K562 (cell line): Measurements from ENCODE around the gene CERS5. TPM values are rescaled to one million over a fixed set of nuclear protein-coding genes. Genes with fewer than 3 reads are reported as not detected.

ENCODE experiments used
- ATAC-seq: fragments of 200-7000 bp; cut with Tn5 transposase; 3 replicates; pipeline ENCODE4 v1.9.1; 2020; ENCODE audit warnings: moderate library complexity
- BruUV-seq: library from RNA; stranded (reverse); fragments of 400-500 nt; replicated peaks from 2 replicates; lab custom pipeline; 2021; lab: Mats Ljungman, UMichigan
- CTCF ChIA-PET: fragments of 300-600 bp; formaldehyde crosslinking; extraction: SDS; loops from one replicate; lab custom pipeline; 2021; ENCODE audit warnings: low intra/inter-chr PET ratio; lab: Yijun Ruan, JAX
- POLR2A ChIA-PET: fragments of 300-600, 350-650 bp; sonication (Branson Sonifier 250); formaldehyde crosslinking; extraction: SDS; loops from one replicate; lab custom pipeline; 2021; ENCODE audit warnings: antibody characterized with exemption, inconsistent platforms; lab: Yijun Ruan, JAX
- DNase-seq, 4 experiments: peaks; one replicate each; pipeline versions ENCODE4 v3.0.0 to v3.0.0-alpha.2; 2011 to 2018; ENCODE audit warnings: low spot score in 3 of 4, mixed read lengths in 3 of 4; ENCODE audit errors: extremely low read depth in 1 of 4
- FAIRE-seq: peaks from 2 replicates; lab custom pipeline; 2011; peaks lifted over from hg19 to GRCh38; lab: Jason Lieb, UNC
- H2AFZ ChIP-seq: 2 replicates; pipeline ENCODE4 v1.6.0; 2011; ENCODE audit warnings: low read depth, low read length, control low read depth, inconsistent platforms
- H3K27ac ChIP-seq: fragments of 200-600 bp; 3 replicates; pipeline ENCODE4 v1.8.0; 2011; ENCODE audit warnings: low read depth, mild to moderate bottlenecking, control low read depth, inconsistent platforms, low read length, moderate library complexity, mixed read lengths; ENCODE audit errors: extremely low read depth
- H3K27me3 ChIP-seq, 2 experiments: fragments of 300-600 bp in 1 of 2; 2 replicates in 1 of 2; 3 replicates in 1 of 2; pipeline versions ENCODE4 v1.6.0 to v1.8.0; 2011; ENCODE audit warnings: inconsistent platforms in 2 of 2, low read length in 2 of 2, mild to moderate bottlenecking in 1 of 2, mixed read lengths in 1 of 2, moderate library complexity in 1 of 2; ENCODE audit not compliant: control insufficient read depth in 2 of 2, insufficient read depth in 2 of 2
- H3K36me3 ChIP-seq: fragments of 300-600 bp; 3 replicates; pipeline ENCODE4 v1.8.0; 2011; ENCODE audit warnings: mild to moderate bottlenecking, low read length, inconsistent platforms; ENCODE audit not compliant: control insufficient read depth, insufficient read depth
- H3K4me1 ChIP-seq, 2 experiments: fragments of 200-600 bp in 1 of 2; replicated peaks in 1 of 2; 2 replicates in 1 of 2; 3 replicates in 1 of 2; pipeline versions ENCODE4 v1.5.1 to v1.8.0; 2011; ENCODE audit warnings: inconsistent platforms in 2 of 2, low read length in 2 of 2, mild to moderate bottlenecking in 1 of 2, mixed read lengths in 1 of 2, moderate library complexity in 1 of 2; ENCODE audit not compliant: control insufficient read depth in 2 of 2, insufficient read depth in 2 of 2
- H3K4me2 ChIP-seq: 2 replicates; pipeline ENCODE4 v1.6.1; 2011; ENCODE audit warnings: low read length, control low read depth, inconsistent platforms, mixed read lengths; ENCODE audit not compliant: insufficient read depth
- H3K4me3 ChIP-seq: fragments of 200-600 bp; sonication (generic), shearing (Covaris generic); 2 replicates; pipeline ENCODE4 v1.5.1; 2016; ENCODE audit warnings: control low read depth, inconsistent platforms
- H3K79me2 ChIP-seq: fragments of 200-600 bp; 3 replicates; pipeline ENCODE4 v1.8.0; 2011; ENCODE audit warnings: low read length, inconsistent platforms; ENCODE audit not compliant: control insufficient read depth, insufficient read depth
- H3K9ac ChIP-seq, 2 experiments: 2 replicates each; pipeline versions ENCODE4 v1.6.0 to v1.6.1; 2011; ENCODE audit warnings: low read depth in 2 of 2, low read length in 2 of 2, control low read depth in 1 of 2, inconsistent platforms in 1 of 2, mild to moderate bottlenecking in 1 of 2, mixed read lengths in 1 of 2; ENCODE audit not compliant: insufficient read depth in 1 of 2
- H3K9me1 ChIP-seq: one replicate; pipeline ENCODE4 v1.6.0; 2011; ENCODE audit warnings: inconsistent platforms, mild to moderate bottlenecking, low read length, moderate library complexity; ENCODE audit not compliant: control insufficient read depth, insufficient read depth
- H3K9me3 ChIP-seq: replicated peaks from 2 replicates; pipeline ENCODE4 v1.5.1; 2011; ENCODE audit warnings: low read depth, low read length, inconsistent platforms; ENCODE audit not compliant: control insufficient read depth, insufficient read depth
- H4K20me1 ChIP-seq: replicated peaks from 2 replicates; pipeline ENCODE4 v1.6.1; 2011; ENCODE audit warnings: low read length, inconsistent platforms, mixed read lengths; ENCODE audit not compliant: control insufficient read depth, insufficient read depth
- ATF3 ChIP-seq, 2 experiments: fragments of 450-650 bp in 1 of 2; sonication (generic) in 1 of 2; formaldehyde crosslinking in 1 of 2; IDR thresholded peaks in 1 of 2; conservative IDR thresholded peaks in 1 of 2; 2 replicates each; pipeline versions ENCODE4 v1.6.1 to v1.8.1; 2016 to 2023; ENCODE audit warnings: mild to moderate bottlenecking in 2 of 2, moderate library complexity in 2 of 2, inconsistent platforms in 1 of 2, missing genetic modification reagents in 1 of 2
- FOXM1 ChIP-seq, 2 experiments: fragments of 450-650 bp in 1 of 2; sonication (generic) in 1 of 2; formaldehyde crosslinking in 1 of 2; IDR thresholded peaks; 2 replicates each; pipeline versions ENCODE4 v1.6.1 to v1.9.0; 2017 to 2022; ENCODE audit warnings: low read depth in 2 of 2, mild to moderate bottlenecking in 2 of 2, missing genetic modification reagents in 1 of 2, moderate library complexity in 1 of 2
- GABPB2 ChIP-seq: fragments of 250-450 bp; sonication (Bioruptor Pico); conservative IDR thresholded peaks from 2 replicates; pipeline ENCODE4 v1.5.1; 2021; ENCODE audit warnings: mild to moderate bottlenecking
- HMGN3 ChIP-seq: IDR thresholded peaks from 2 replicates; pipeline ENCODE4 v1.6.1; 2011; ENCODE audit warnings: borderline replicate concordance, low read depth, mild to moderate bottlenecking, mixed read lengths, low read length; ENCODE audit not compliant: insufficient read length; ENCODE audit errors: extremely low read depth
- KAT2B ChIP-seq: IDR thresholded peaks from one replicate; pipeline ENCODE4 v1.6.1; 2012; ENCODE audit warnings: low read depth, mild to moderate bottlenecking, control low read depth, inconsistent platforms, low read length, moderate library complexity
- KDM1A ChIP-seq, 2 experiments: fragments of 450-650 bp; IDR thresholded peaks; 2 replicates each; pipeline ENCODE4 v1.6.1; 2016; ENCODE audit warnings: mild to moderate bottlenecking in 2 of 2
- NR4A1 ChIP-seq, 2 experiments: fragments of 250-450 bp in 1 of 2; fragments of 450-650 bp in 1 of 2; sonication (Bioruptor Pico) in 1 of 2; IDR thresholded peaks; 2 replicates each; pipeline versions ENCODE4 v1.4.0 to v1.6.1; 2016 to 2020; ENCODE audit warnings: mild to moderate bottlenecking in 2 of 2, missing compliant biosample characterization in 1 of 2, missing genetic modification characterization in 1 of 2, moderate library complexity in 1 of 2
- POLR2H ChIP-seq: IDR thresholded peaks from 2 replicates; pipeline ENCODE4 v1.6.1; 2016; ENCODE audit warnings: missing genetic modification characterization, low read depth, mild to moderate bottlenecking, control low read depth, missing compliant biosample characterization, moderate library complexity
- PTTG1 ChIP-seq: fragments of 450-650 bp; IDR thresholded peaks from 2 replicates; pipeline ENCODE4 v1.6.1; 2016; ENCODE audit warnings: low read depth, mild to moderate bottlenecking, missing genetic modification characterization, missing compliant biosample characterization
- PURB ChIP-seq: sonication (generic); formaldehyde crosslinking; IDR thresholded peaks from 2 replicates; pipeline ENCODE4 v1.9.0; 2021; ENCODE audit warnings: low read depth, mild to moderate bottlenecking, missing genetic modification reagents
- SMAD2 ChIP-seq: fragments of 150-350 bp; IDR thresholded peaks from 2 replicates; pipeline ENCODE4 v1.6.1; 2014; ENCODE audit warnings: low read depth, mild to moderate bottlenecking, low read length
- SRSF7 ChIP-seq: fragments of 200-400 bp; formaldehyde crosslinking; optimal IDR thresholded peaks from 2 replicates; pipeline ENCODE3; 2017; ENCODE audit warnings: mild to moderate bottlenecking, low read depth, low read length
- ZC3H8 ChIP-seq: fragments of 450-650 bp; IDR thresholded peaks from 2 replicates; pipeline ENCODE4 v1.6.1; 2017
- ZNF134 ChIP-seq: fragments of 250-450 bp; sonication (Bioruptor Pico); conservative IDR thresholded peaks from 2 replicates; pipeline ENCODE4 v1.4.0; 2020
- ZNF668 ChIP-seq: fragments of 250-450 bp; sonication (Bioruptor Pico); IDR thresholded peaks from 2 replicates; pipeline ENCODE4 v1.8.0; 2022; ENCODE audit warnings: mild to moderate bottlenecking, inconsistent platforms
- WGBS: fragments of 100-300 bp; shearing (Covaris generic); methylation state at CpG from one replicate; pipeline ENCODE4 v1.1.6; 2016; ENCODE audit warnings: low coverage, mixed read lengths; ENCODE audit not compliant: insufficient coverage; ENCODE audit errors: missing lambda C conversion rate; 5-methylcytosine and 5-hydroxymethylcytosine counted together
- in situ Hi-C: fragments of 300-500 bp; cut with MboI; formaldehyde crosslinking; loops from 4 replicates; pipeline ENCODE4 v1.15.0; 2018; ENCODE audit warnings: inconsistent platforms, mixed read lengths
- intact Hi-C: fragments of 100-400 bp; cut with micrococcal nuclease; formaldehyde crosslinking; loops from 2 replicates; pipeline ENCODE4 v1.14.2; 2022
- polyA plus RNA-seq, 8 experiments: library from polyadenylated mRNA; depleted of rRNA in 4 of 8; stranded (reverse) in 5 of 8; unstranded in 3 of 8; fragments of >200 nt; fragmentation: Nextera tagmentation in 2 of 8; fragmentation: Illumina TruSeq in 1 of 8; extraction: Ambion mirVana in 2 of 8; extraction: Trizol in 1 of 8; gene quantifications; 2 replicates each; pipeline versions ENCODE4 v1.2.1 to v1.2.3, GENCODE V29; 2011 to 2014; ENCODE audit warnings: inconsistent platforms in 1 of 8, missing spikeins in 1 of 8
- total RNA-seq, 7 experiments: library from RNA; depleted of rRNA in 6 of 7; stranded (reverse); fragments of >200 nt in 6 of 7; fragmentation: Illumina TruSeq in 2 of 7; extraction: Trizol in 2 of 7; gene quantifications; 2 replicates each; pipeline versions ENCODE4 v1.2.1 to v1.2.3, GENCODE V29; 2011 to 2021; ENCODE audit warnings: low replicate concordance in 1 of 7

CERS5 gene
- total and polyA plus RNA-seq, 9 of the 15 experiments (the other 6 are each of a cell fraction or from before 2014, with no cell fraction given) = 6.1 to 47.5 (median 17.8) TPM

GRCh38 chr12:50145439-50145838 lies 21.7 kb downstream of the CERS5 start (continued):
- TF ChIP-seq ATF3 (IDR thresholded peaks at IDR 0.05) (no peak), ATF3 (CRISPR knock-in tag; conservative IDR thresholded peaks at IDR 0.05) (no peak), POLR2H (tag) (no peak), KDM1A (IDR thresholded peaks at IDR 0.05) (no peak), ZC3H8 (no peak), ZNF134 (CRISPR knock-in tag) (no peak), FOXM1 (IDR thresholded peaks at IDR 0.05; ENCODE audit: low read depth) (no peak), FOXM1 (CRISPR knock-in tag; IDR thresholded peaks at IDR 0.05; ENCODE audit: low read depth) (no peak)

- FAIRE-seq (no peak), ATAC-seq (no peak), DNase-seq (no peak)
- H3K4me2 ChIP-seq = no peak overlapping the region
- no peak overlapping the region for H3K9ac ChIP-seq
- no peak overlapping the region for H3K4me3 ChIP-seq
- H4K20me1 ChIP-seq = no peaks in the 10 kb centered on the region
- H3K9me3 ChIP-seq = no peaks in the 10 kb centered on the region
- H3K27me3 ChIP-seq = no peaks in the 10 kb centered on the region
- CTCF ChIA-PET = no interaction called here
- in situ Hi-C loops = no loop called here
- H3K9me1 ChIP-seq = no peaks in the 10 kb centered on the region
- no TSS peak for BruUV-seq
- no peak overlapping the region for H2AFZ ChIP-seq
- H3K79me2 ChIP-seq = peaks cover 8% of the 10 kb centered on the region; the same call in 1 of the 3 replicates
- TF ChIP-seq SRSF7 (no peak), PURB (CRISPR knock-in tag) (no peak), HMGN3 (no peak), PTTG1 (no peak), KAT2B (no peak), ZNF668 (CRISPR knock-in tag) (no peak), GABPB2 (CRISPR knock-in tag) (no peak), NR4A1 (CRISPR knock-in tag; IDR thresholded peaks at IDR 0.05) (no peak), NR4A1 (tag; IDR thresholded peaks at IDR 0.05) (no peak), SMAD2 (no peak)
- POLR2A ChIA-PET = interaction anchor here (0.8 to 1.3 kb wide), 2 partner anchors 18 to 24 kb away, joined by 3 to 4 read pairs; partner anchors contain the start of gene CERS5
- WGBS = 86% methylated on average over 8 of the region's 8 CpGs
- intact Hi-C loops = no loop called here
- H3K4me1 ChIP-seq = peaks cover 0 to 4% of the 10 kb centered on the region in 2 experiments; a peak in 1 of 5 replicates
- H3K36me3 ChIP-seq = peaks cover 36% of the 10 kb centered on the region
- no peak overlapping the region for H3K27ac ChIP-seq
Observed at GRCh38 chr12:50142993-50143392, 24.2 kb downstream of the CERS5 start.
